ENCODE measurements around the gene DZIP1L. TPM values are rescaled to one million over a fixed set of nuclear protein-coding genes. Genes with fewer than 3 reads are reported as not detected.

The DZIP1L gene
- total and polyA plus RNA-seq, 2 experiments from 2014 or later, result 10.6 to 19.5 TPM

- H3K27ac Mint-ChIP-seq, result no peak overlapping the region
- Histone ChIP-seq H2AFZ (no peak overlapping the region), H3K79me2 (replicated peaks; ENCODE audit: insufficient read depth) (no peaks in the 10 kb centered on the region), H3K27me3 (ENCODE audit: insufficient read depth) (no peaks in the 10 kb centered on the region), H3F3A (replicated peaks; ENCODE audit: low read depth) (no peaks in the 10 kb centered on the region), H3K4me2 (no peak overlapping the region), H3K4me1 (ENCODE audit: insufficient read depth) (no peaks in the 10 kb centered on the region), H4K20me1 (replicated peaks; ENCODE audit: insufficient read depth) (0 out of 2 replicates have a peak, but pooled peaks cover 3% of the 10 kb centered on the region), H3K27ac (ENCODE audit: low read depth) (no peak overlapping the region), H3K36me3 (ENCODE audit: insufficient read depth) (0 out of 2 replicates have a peak, but pooled peaks cover 6% of the 10 kb centered on the region), H3K9me2 (ENCODE audit: insufficient read depth) (no peaks in the 10 kb centered on the region), H3K4me3 (no peak overlapping the region)
- DNase-seq (ENCODE audit: low spot score) (no peak), ATAC-seq (no peak)
- peaks cover 20% of the 10 kb centered on the region for H3K36me3 Mint-ChIP-seq (ENCODE audit: low read depth)
- H3K27me3 Mint-ChIP-seq (ENCODE audit: insufficient read depth, low read depth, poor library complexity), result peaks cover 2% of the 10 kb centered on the region
- peaks cover 11% of the 10 kb centered on the region; the same call in 2 of the 3 replicates for H3K4me1 Mint-ChIP-seq
- TF ChIP-seq EZH2phosphoT487 (IDR thresholded peaks at IDR 0.05; ENCODE audit: unreplicated experiment), result no peak
- TF ChIP-seq ETS1 (IDR thresholded peaks at IDR 0.05), result no peak
- TF ChIP-seq POLR2AphosphoS5 (IDR thresholded peaks at IDR 0.05; ENCODE audit: low read depth), result no peak
- no peak for TF ChIP-seq ZNF114 (CRISPR knock-in tag; IDR thresholded peaks at IDR 0.05)
- no peak for TF ChIP-seq ZNF462 (CRISPR knock-in tag; IDR thresholded peaks at IDR 0.05)
- no peak overlapping the region for H3K4me3 Mint-ChIP-seq
- H3K9me3 Mint-ChIP-seq, result peaks cover 5% of the 10 kb centered on the region; the same call in 1 of the 3 replicates
Observed at GRCh38 chr3:138093721-138094120, 21.7 kb downstream of the DZIP1L start.

All from GM23338 (cell line).